HG03159 (cell line): Measurements from ENCODE around the gene IQGAP2.

ENCODE experiments used
- ATAC-seq: cut with Tn5 transposase; IDR thresholded peaks from one replicate; pipeline ENCODE4 v1.9.1; 2021; ENCODE audit warnings: mild to moderate bottlenecking, moderate library complexity; ENCODE audit not compliant: unreplicated experiment

Gene IQGAP2

GRCh38 chr5:76384705-76385104 is 18.4 kb upstream of the IQGAP2 start:
- no peak for ATAC-seq

DNA sequence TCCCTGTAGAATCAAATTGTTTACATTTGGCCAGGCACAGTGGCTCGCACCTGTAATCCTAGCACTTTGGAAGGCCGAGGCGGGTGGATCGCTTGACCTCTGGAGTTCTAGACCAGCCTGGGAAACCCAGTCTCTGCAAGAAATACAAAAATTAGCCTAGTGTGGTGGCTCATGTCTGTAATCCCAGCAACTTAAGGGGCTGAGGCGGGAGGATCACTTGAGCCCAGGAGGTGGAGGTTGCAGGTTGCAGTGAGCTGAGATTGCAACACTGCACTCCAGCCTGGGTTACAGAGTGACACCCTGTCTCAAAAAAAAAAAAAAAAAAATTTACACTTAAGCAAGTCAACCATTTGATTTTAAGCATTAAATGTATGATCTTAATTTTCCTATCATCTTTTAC is 17.5 kb upstream of the IQGAP2 start:
- no peak for ATAC-seq

- no peak for ATAC-seq
Observed at GRCh38 chr5:76386360-76386759, 16.7 kb upstream of the IQGAP2 start.

- ATAC-seq = no peak
Observed at GRCh38 chr5:76388236-76388635, 14.8 kb upstream of the IQGAP2 start.

GRCh38 chr5:76388791-76389512 is 14.1 kb upstream of the IQGAP2 start:
- no peak for ATAC-seq

GRCh38 chr5:76389513-76390154 is 13.5 kb upstream of the IQGAP2 start:
- no peak for ATAC-seq

DNA sequence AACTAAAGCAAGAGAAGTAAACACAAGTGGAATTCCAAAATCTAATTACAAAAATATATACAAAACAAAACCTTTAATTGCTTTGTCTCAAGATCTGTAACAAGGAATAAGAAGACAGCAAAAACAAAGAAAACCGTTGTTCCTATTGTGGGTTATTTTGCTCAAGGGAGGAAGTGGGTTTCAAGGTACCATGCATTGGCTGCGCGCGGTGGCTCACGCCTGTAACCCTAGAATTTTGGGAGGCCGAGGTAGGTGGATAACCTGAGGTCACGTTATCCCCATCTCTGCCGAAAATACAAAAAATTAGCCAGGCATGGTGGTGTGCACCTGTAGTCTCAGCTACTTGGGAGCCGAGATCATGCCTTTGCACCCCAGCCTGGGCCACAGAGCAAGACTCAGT is 12.1 kb upstream of the IQGAP2 start:
- ATAC-seq = no peak

DNA sequence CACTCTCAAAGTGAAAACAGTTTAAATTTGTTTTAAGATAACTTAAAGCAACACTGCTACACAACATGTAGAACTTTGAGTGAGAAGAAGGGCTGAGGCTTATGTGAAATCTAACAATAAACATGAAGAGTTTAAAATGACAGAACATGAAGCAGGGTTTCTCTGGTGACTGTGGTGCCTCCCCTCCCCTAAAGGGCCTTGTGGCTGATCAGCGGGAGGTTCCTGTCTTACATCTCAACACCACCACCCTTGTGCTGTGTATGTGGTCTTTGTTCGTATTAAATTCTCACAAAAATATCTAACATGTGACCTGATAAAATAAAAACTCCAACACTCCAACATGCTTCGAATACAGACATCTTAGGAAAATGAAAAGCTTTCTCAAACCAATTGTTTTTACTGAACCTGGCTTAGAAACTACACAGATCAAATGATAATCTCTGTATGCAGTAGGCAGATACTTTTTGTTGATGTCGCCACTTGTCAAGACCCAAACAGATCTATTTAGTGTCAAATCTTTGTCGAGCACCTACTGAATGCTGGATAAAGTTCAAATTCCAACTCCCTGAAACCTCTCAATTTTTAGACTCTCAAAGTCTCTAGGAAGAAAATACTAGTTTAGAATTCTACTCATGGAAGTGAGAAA is 9.9 kb upstream of the IQGAP2 start:
- no peak for ATAC-seq

DNA sequence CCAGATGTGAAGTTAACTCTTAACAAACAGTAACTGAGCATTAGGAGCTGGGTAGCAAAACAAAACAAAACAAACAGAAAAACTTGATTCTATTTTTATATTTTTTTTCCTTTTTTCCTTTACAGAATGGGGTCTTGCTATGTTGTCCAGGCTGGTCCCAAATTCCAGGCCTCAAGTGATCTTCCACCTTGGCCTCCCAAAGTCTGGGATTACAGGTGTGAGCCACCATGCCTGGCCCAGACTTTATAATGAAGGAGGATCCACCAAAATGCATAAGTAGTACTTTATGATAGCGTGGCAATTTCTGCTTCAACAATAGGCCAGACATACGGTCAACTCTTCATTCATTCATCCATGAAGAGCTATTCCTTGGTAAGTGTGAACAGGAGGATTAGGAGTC is 5.9 kb upstream of the IQGAP2 start:
- ATAC-seq = no peak

GRCh38 chr5:76399268-76399667 is 3.8 kb upstream of the IQGAP2 start:
- no peak for ATAC-seq

DNA sequence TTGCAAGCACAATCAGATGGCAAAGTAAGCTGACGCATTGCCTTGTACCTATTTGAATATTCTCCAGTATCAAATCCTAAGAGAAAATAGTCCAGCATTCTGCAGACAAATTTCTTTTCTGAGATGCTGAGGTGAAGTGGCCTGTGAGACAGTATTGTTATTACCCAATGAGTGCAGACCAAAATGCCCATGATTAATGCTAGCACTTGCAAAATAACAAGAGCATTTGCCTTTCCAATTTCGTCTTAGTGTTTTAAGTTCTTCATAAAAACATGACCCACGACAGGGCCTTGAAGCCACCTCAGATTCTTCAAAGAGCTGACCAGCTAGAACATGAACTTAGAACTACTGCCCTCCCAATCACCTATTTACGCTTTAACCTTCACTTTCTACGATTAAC is 2.6 kb upstream of the IQGAP2 start:
- ATAC-seq = no peak

DNA sequence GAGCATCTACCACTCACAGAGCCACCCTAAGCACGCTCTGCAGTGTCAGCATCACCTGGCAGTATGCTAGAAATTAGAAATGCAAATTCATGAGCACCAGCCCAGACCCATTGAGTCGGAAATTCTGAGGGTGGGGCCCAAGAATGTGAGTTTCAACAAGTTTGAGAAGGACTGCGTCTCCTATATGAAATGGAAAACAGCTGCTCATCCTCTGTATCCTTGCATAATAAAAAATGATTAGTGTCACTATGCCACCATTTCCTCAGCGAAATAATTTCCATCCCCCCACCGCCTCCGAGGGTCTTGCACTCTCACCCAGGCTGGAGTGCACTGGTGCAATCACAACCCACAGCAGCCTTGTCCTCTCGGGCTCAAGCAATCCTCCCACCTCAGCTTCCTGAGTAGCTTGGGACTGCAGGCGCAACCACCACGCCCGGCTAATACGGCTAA is 1.3 kb upstream of the IQGAP2 start:
- peak; percentile 28 for ATAC-seq

- ATAC-seq = peak; percentile 54
Observed at GRCh38 chr5:76402251-76402885, 717 bp upstream of the IQGAP2 start.

DNA sequence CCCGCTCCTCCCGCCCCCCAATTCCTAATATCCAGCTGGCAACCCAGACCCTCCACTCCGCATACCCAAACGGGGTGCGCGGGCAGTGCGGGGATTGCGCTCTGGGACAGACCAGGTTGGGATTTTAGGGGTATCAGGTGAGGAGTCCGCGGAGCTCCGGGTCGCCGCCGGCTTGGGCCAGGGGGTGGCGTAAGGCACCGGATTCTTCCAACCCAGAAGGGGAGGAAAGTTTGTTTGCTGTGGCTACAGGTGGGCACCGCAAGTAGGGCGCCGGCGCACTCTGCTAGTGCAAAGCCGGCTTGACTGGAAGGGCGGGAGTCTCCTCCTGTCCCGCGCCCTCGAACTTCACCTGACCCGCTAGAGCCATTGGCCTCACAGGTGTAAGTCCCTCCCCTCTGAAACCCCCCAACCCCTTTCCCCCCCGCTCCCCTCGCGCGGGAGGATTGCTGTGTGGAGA is 709 bp downstream of the IQGAP2 start:
- peak; percentile 20 for ATAC-seq

DNA sequence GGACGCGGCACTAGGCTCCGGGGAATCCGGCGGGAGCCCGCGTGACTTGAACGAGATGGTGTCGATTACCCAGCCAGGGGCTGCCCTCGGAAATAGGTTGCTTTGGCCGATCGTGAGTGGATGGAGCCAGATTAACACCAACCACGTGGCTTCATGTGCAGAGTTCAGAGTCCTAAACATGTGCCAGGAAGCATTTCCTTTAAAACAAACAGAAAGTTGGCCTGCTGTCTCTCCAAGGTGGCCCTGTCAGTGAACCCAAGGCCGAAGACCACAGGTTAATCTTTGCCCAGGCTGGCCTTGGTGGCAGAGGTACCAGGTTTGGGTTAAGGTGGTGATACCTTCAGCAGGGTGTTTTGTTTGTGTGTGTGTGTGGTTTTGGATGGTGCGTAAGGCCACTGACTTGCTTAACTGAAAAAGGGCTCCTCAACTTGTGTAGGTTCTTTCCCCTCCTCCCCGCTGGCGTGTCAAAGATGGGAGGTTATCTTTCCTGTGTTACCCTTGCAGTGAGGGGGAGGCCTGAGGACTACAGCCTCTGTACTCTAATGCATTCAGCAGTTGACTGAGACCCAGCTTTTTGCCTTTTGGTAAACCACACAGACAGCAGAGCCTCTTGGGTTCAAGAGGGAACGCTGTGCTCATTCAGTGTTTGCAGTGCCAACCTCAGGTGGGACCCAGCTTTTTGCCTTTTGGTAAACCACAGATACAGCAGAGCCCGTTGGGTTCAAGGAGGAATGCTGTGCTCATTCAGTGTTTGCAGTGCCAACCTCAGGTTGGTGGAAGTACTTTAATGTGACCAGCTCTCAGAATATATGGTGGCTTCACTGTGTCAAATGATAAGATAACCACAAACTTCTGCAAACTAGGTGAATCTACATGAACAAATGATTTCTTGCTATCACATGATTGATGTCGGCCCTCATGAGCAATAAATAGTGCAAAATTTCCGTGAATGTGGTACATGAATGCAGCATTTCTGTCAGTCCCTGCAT is 1.4 kb downstream of the IQGAP2 start:
- peak; percentile 6 for ATAC-seq

DNA sequence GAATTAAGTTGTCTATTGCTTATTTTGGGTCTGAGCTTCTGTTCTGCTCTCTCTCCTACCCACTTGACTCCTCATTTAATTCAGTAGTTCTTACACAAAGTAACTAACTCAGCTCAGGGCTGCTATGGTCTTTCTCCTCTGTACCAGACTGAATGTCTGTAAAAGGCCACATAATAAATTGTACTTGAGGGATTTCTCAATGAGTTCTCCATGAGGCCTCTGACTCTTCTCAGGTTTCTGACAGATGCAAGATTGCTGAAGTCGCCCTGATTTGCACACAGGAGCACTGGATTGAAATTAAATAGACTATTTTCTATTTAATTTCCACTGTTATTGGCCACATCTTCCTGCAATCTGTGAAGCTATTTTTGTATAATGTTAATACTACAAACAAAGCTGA is 2.9 kb downstream of the IQGAP2 start:
- ATAC-seq = no peak

DNA sequence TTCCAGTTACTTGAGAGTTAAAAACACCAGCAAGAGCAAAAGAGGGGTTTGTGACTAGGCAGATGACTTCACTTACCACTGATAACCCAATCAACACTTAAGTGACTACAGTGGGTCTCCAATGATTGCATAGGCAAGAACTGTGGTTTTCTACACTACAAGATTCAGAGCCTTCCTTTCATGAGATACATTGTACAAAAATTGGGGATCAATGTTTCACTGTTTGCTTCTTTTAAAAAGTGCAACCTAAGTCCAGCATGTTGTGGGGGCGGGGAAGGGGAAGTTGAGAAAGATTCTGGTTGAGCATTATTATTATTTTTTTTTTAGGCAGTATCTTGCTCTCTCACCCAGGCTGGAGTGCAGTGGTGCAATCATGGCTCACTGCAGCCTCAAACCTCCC is 3.6 kb downstream of the IQGAP2 start:
- no peak for ATAC-seq

DNA sequence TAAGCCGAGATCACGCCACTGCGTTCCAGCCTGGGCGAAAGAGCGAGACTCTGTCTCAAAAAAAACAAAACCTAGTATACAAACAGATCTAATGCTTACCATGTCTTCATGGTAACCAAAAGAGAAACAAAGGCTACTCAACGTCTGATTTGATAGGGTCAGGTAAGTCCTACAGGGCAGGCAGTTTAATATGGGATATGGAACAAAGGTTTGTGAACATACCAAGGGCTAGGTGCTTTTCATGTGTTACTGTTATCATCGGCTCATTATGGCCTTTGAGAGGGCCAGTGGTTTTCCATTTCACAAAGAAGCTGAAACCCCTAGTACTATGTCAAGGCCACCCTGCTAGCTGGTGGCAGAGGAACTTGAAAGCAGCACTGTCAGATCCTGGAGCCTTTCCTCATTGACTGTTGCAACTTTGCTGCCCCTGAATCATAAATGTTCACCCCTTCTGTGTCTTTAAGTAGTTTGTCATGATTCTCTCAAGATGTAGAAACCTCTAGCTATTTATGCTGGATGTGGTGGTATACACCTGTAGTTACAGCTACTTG is 5.1 kb downstream of the IQGAP2 start:
- ATAC-seq = no peak

- ATAC-seq = no peak
Observed at GRCh38 chr5:76412511-76412910, 9.4 kb downstream of the IQGAP2 start.

DNA sequence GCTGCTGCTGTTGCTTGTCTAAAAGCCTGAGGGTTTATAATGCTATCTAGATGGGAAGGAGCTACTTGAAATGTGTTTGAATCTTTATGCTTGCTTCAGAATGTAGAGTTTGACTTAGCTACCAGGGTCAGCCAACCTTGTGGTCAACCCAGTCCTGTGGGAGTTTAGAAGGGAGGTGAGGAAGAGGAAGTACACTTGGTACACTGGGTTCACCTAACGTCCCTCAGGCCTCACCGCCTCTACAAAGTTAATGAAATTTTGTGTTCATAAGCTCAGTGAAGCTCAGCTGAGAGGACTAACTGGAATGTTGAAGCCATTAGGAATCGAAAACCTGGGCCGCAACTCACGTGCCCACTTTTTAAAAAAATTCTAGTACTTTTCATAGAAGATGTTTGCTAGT is 10.7 kb downstream of the IQGAP2 start:
- no peak for ATAC-seq
